ENCODE results near the gene UVRAG. TPM values are rescaled to one million over a fixed set of nuclear protein-coding genes. Genes with fewer than 3 reads are reported as not detected.

The UVRAG gene
- polyA plus RNA-seq, 1 donor (not counting 4 experiments of a cell fraction or from before 2014, with no cell fraction given): 11.9 TPM

DNA sequence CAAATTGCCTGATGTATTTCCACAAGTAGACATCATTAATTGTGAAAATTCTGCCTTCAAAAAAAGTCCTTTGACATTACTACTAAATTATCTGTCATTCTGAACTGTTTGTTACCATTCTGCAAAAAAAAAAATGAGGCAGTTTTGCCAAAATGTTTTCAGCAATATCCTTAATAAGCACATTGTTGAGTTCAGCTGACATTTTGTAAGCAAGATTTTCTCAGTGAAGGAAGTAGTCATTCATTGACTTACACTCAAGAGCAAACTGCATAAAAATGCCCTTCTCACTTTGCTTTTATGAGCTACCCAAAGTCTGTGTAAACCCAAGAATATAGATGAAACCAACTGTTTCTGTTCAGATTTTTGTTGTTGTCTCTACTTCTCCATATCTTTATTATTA lies 125.9 kb downstream of the UVRAG start:
- Histone ChIP-seq H3K79me2 (ENCODE audit: control insufficient read depth, insufficient read depth, low read length) (no peaks in the 10 kb centered on the region), H3K4me1 (ENCODE audit: control insufficient read depth, extremely low read depth, insufficient read depth, low read length) (peaks cover 8% of the 10 kb centered on the region), H2AFZ (ENCODE audit: control insufficient read depth, low read length) (no peak overlapping the region), H3K36me3 (ENCODE audit: control insufficient read depth in 2 of 2, extremely low read depth in 1 of 2, insufficient read depth in 2 of 2, low read length in 2 of 2) (no peaks in the 10 kb centered on the region), H4K20me1 (ENCODE audit: control insufficient read depth, extremely low read depth, insufficient read depth, low read length) (no peaks in the 10 kb centered on the region), H3K9ac (ENCODE audit: control insufficient read depth, extremely low read depth, insufficient read depth, low read length) (no peak overlapping the region), H3K27me3 (ENCODE audit: control insufficient read depth, extremely low read depth, insufficient read depth, low read length) (no peaks in the 10 kb centered on the region), H3K9me3 (ENCODE audit: control insufficient read depth, low read depth, low read length) (no peaks in the 10 kb centered on the region), H3K27ac (ENCODE audit: control insufficient read depth, insufficient read depth, low read length) (no peak overlapping the region), H3K9me1 (ENCODE audit: control insufficient read depth, extremely low read depth, insufficient read depth, low read length) (no peaks in the 10 kb centered on the region), H3K4me3 (ENCODE audit: control insufficient read depth in 2 of 3, extremely low read depth in 1 of 3, insufficient read depth in 2 of 3, low read depth in 1 of 3, low read length in 3 of 3) (no peak overlapping the region), H3K4me2 (ENCODE audit: control insufficient read depth, extremely low read depth, insufficient read depth, low read depth, low read length) (no peak overlapping the region)
- no peak for TF ChIP-seq EZH2 (IDR thresholded peaks at IDR 0.05; ENCODE audit: low read length)
- TF ChIP-seq, protein P1, sequence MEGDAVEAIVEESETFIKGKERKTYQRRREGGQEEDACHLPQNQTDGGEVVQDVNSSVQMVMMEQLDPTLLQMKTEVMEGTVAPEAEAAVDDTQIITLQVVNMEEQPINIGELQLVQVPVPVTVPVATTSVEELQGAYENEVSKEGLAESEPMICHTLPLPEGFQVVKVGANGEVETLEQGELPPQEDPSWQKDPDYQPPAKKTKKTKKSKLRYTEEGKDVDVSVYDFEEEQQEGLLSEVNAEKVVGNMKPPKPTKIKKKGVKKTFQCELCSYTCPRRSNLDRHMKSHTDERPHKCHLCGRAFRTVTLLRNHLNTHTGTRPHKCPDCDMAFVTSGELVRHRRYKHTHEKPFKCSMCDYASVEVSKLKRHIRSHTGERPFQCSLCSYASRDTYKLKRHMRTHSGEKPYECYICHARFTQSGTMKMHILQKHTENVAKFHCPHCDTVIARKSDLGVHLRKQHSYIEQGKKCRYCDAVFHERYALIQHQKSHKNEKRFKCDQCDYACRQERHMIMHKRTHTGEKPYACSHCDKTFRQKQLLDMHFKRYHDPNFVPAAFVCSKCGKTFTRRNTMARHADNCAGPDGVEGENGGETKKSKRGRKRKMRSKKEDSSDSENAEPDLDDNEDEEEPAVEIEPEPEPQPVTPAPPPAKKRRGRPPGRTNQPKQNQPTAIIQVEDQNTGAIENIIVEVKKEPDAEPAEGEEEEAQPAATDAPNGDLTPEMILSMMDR (optimal IDR thresholded peaks at IDR 0.05 in 1 of 3, IDR thresholded peaks at IDR 0.05 in 1 of 3, conservative IDR thresholded peaks at IDR 0.05 in 1 of 3; ENCODE audit: extremely low read depth in 1 of 3, insufficient read depth in 2 of 3, low read length in 3 of 3): no peak
- FAIRE-seq (no peak), DNase-seq (ENCODE audit: low read depth, low spot score) (no peak)
- dilution Hi-C loops (cut with MboI; ENCODE audit: extremely low pct_ligation_motif_present, low sequenced_read_pairs): no loop called here

DNA sequence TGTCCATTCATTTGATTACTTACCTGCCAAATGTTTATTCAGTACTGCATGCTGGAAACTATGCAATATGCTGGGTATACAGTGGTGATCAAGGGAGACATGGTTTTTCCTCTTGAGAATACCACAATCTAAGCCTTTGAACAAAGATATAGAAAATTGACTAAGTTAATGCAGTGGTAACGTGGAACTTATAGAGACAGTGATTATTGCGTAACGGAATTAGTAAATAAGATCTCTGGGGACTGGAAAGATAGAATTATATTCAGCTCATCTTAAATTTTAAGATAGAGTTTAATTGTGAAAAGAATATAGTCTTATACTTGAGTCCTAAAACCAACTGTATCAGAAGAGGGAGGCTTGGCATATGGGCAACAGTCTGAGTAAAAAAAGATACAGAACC lies 129.5 kb downstream of the UVRAG start:
- dilution Hi-C loops (cut with MboI; ENCODE audit: extremely low pct_ligation_motif_present, low sequenced_read_pairs): no loop called here
- Histone ChIP-seq H3K9me1 (ENCODE audit: control insufficient read depth, extremely low read depth, insufficient read depth, low read length) (no peaks in the 10 kb centered on the region), H3K4me1 (ENCODE audit: control insufficient read depth, extremely low read depth, insufficient read depth, low read length) (peaks cover 6% of the 10 kb centered on the region), H3K4me2 (ENCODE audit: control insufficient read depth, extremely low read depth, insufficient read depth, low read depth, low read length) (no peak overlapping the region), H3K9ac (ENCODE audit: control insufficient read depth, extremely low read depth, insufficient read depth, low read length) (no peak overlapping the region), H4K20me1 (ENCODE audit: control insufficient read depth, extremely low read depth, insufficient read depth, low read length) (no peaks in the 10 kb centered on the region), H3K27me3 (ENCODE audit: control insufficient read depth, extremely low read depth, insufficient read depth, low read length) (no peaks in the 10 kb centered on the region), H3K36me3 (ENCODE audit: control insufficient read depth in 2 of 2, extremely low read depth in 1 of 2, insufficient read depth in 2 of 2, low read length in 2 of 2) (no peaks in the 10 kb centered on the region), H3K79me2 (ENCODE audit: control insufficient read depth, insufficient read depth, low read length) (no peaks in the 10 kb centered on the region), H3K27ac (ENCODE audit: control insufficient read depth, insufficient read depth, low read length) (no peak overlapping the region), H3K4me3 (ENCODE audit: control insufficient read depth in 2 of 3, extremely low read depth in 1 of 3, insufficient read depth in 2 of 3, low read depth in 1 of 3, low read length in 3 of 3) (no peak overlapping the region), H2AFZ (ENCODE audit: control insufficient read depth, low read length) (no peak overlapping the region), H3K9me3 (ENCODE audit: control insufficient read depth, low read depth, low read length) (no peaks in the 10 kb centered on the region)
- no peak for FAIRE-seq
- no peak for TF ChIP-seq EZH2 (IDR thresholded peaks at IDR 0.05; ENCODE audit: low read length)
- TF ChIP-seq, protein P1 (optimal IDR thresholded peaks at IDR 0.05 in 1 of 3, IDR thresholded peaks at IDR 0.05 in 1 of 3, conservative IDR thresholded peaks at IDR 0.05 in 1 of 3; ENCODE audit: extremely low read depth in 1 of 3, insufficient read depth in 2 of 3, low read length in 3 of 3): no peak
- DNase-seq (ENCODE audit: low read depth, low spot score): no peak
